H1 (cell line): ENCODE results near the gene GON4L. TPM values are rescaled to one million over a fixed set of nuclear protein-coding genes. Genes with fewer than 3 reads are reported as not detected.
"Not testable (repeated sequence)": the region's sequence is repeated elsewhere in the genome, so short reads cannot be mapped to it uniquely, and the experiment has no call there.

Experiments
- CTCF ChIA-PET: fragments of 300-600 bp; sonication (Branson Sonifier 250); formaldehyde crosslinking; loops from one replicate; lab custom pipeline; 2021; ENCODE audit not compliant: partially characterized antibody; lab: Charles Lee
- POLR2A ChIA-PET: fragments of 300-600 bp; sonication (Branson Sonifier 250); formaldehyde crosslinking; loops from one replicate; lab custom pipeline; 2021; ENCODE audit warnings: inconsistent platforms; ENCODE audit not compliant: partially characterized antibody; lab: Charles Lee
- DNase-seq, 2 experiments: peaks; one replicate each; pipeline versions ENCODE4 v3.0.0 to v3.0.0-alpha.2; 2010 to 2022; ENCODE audit warnings: low spot score in 2 of 2, low read depth in 1 of 2, mixed read lengths in 1 of 2
- FAIRE-seq: peaks from 2 replicates; lab custom pipeline; 2011; peaks lifted over from hg19 to GRCh38; lab: Jason Lieb, UNC
- H2AFZ ChIP-seq: 2 replicates; pipeline ENCODE4 v1.8.1; 2012; ENCODE audit warnings: low read length, inconsistent platforms
- H2AK5ac ChIP-seq: 2 replicates; pipeline ENCODE4 v1.6.1; 2013; ENCODE audit warnings: low read depth, low read length
- H2BK120ac ChIP-seq: replicated peaks from 2 replicates; pipeline ENCODE3; 2013; ENCODE audit warnings: low read depth, low read length, inconsistent platforms
- H2BK12ac ChIP-seq: 2 replicates; pipeline ENCODE4 v1.6.1; 2013; ENCODE audit warnings: low read depth, low read length
- H2BK15ac ChIP-seq: 2 replicates; pipeline ENCODE4 v1.6.1; 2013; ENCODE audit warnings: low read length
- H2BK20ac ChIP-seq: 2 replicates; pipeline ENCODE4 v1.6.1; 2013; ENCODE audit warnings: low read length
- H2BK5ac ChIP-seq: 2 replicates; pipeline ENCODE4 v1.6.1; 2013; ENCODE audit warnings: low read depth, low read length
- H3K14ac ChIP-seq: 2 replicates; pipeline ENCODE4 v1.6.1; 2013; ENCODE audit warnings: inconsistent platforms; ENCODE audit not compliant: insufficient read length
- H3K18ac ChIP-seq: 2 replicates; pipeline ENCODE4 v1.6.1; 2013; ENCODE audit warnings: low read length; ENCODE audit errors: extremely low read depth
- H3K23ac ChIP-seq: 2 replicates; pipeline ENCODE4 v1.6.1; 2013; ENCODE audit warnings: inconsistent platforms; ENCODE audit not compliant: insufficient read length
- H3K23me2 ChIP-seq: 2 replicates; pipeline ENCODE4 v1.6.1; 2013; ENCODE audit warnings: low read depth, low read length
- H3K27ac ChIP-seq: 2 replicates; pipeline ENCODE4 v1.6.1; 2011; ENCODE audit warnings: low read depth, low read length, inconsistent platforms
- H3K27me3 ChIP-seq, 4 experiments: replicated peaks in 1 of 4; 1 replicate in 1 of 4; 2 replicates in 3 of 4; pipeline versions ENCODE4 v1.6.1 to v1.8.1; 2011 to 2013; ENCODE audit warnings: low read length in 3 of 4, mild to moderate bottlenecking in 3 of 4, inconsistent platforms in 2 of 4, mixed read lengths in 2 of 4, moderate library complexity in 1 of 4; ENCODE audit not compliant: control insufficient read depth in 3 of 4, insufficient read depth in 3 of 4; ENCODE audit errors: extremely low read depth in 1 of 4
- H3K36me3 ChIP-seq, 4 experiments: 2 replicates each; pipeline versions ENCODE4 v1.6.1 to v1.8.1; 2011 to 2013; ENCODE audit warnings: mild to moderate bottlenecking in 4 of 4, low read length in 3 of 4, moderate library complexity in 2 of 4, control low read depth in 1 of 4, inconsistent platforms in 1 of 4; ENCODE audit not compliant: insufficient read depth in 4 of 4, control insufficient read depth in 2 of 4
- H3K4ac ChIP-seq: replicated peaks from 2 replicates; pipeline ENCODE3; 2013; ENCODE audit warnings: low read length, low read depth, mixed read lengths, inconsistent platforms; ENCODE audit not compliant: insufficient read length
- H3K4me1 ChIP-seq, 4 experiments: replicated peaks in 1 of 4; 1 replicate in 1 of 4; 2 replicates in 3 of 4; pipeline versions ENCODE4 v1.6.1 to v1.8.1; 2011 to 2013; ENCODE audit warnings: low read length in 3 of 4, inconsistent platforms in 2 of 4, mixed read lengths in 1 of 4; ENCODE audit not compliant: insufficient read depth in 4 of 4, control insufficient read depth in 3 of 4
- H3K4me2 ChIP-seq, 2 experiments: 2 replicates each; pipeline versions ENCODE4 v1.6.1 to v1.8.1; 2011 to 2013; ENCODE audit warnings: low read depth in 2 of 2, low read length in 2 of 2, control low read depth in 1 of 2, inconsistent platforms in 1 of 2, mild to moderate bottlenecking in 1 of 2; ENCODE audit not compliant: insufficient read depth in 1 of 2
- H3K4me3 ChIP-seq, 4 experiments: fragments of 200-600, 300-600 bp in 1 of 4; sonication (generic), shearing (Covaris generic), sonication (Bioruptor Twin) in 1 of 4; 2 replicates each; pipeline versions ENCODE4 v1.5.1 to v1.8.1; 2011 to 2016; ENCODE audit warnings: low read length in 4 of 4, low read depth in 3 of 4, control low read depth in 2 of 4, inconsistent platforms in 2 of 4, mild to moderate bottlenecking in 2 of 4, mixed read lengths in 1 of 4, moderate library complexity in 1 of 4; ENCODE audit not compliant: insufficient read depth in 2 of 4; ENCODE audit errors: extremely low read depth in 1 of 4
- H3K56ac ChIP-seq: replicated peaks from 2 replicates; pipeline ENCODE3; 2013; ENCODE audit warnings: low read depth, mild to moderate bottlenecking, mixed read lengths, low read length, inconsistent platforms; ENCODE audit not compliant: insufficient read length
- H3K79me1 ChIP-seq: 2 replicates; pipeline ENCODE4 v1.6.1; 2013; ENCODE audit warnings: low read depth, low read length, control low read depth
- H3K79me2 ChIP-seq, 2 experiments: 2 replicates each; pipeline versions ENCODE4 v1.6.1 to v1.8.1; 2012 to 2013; ENCODE audit warnings: low read length in 2 of 2, mild to moderate bottlenecking in 2 of 2, inconsistent platforms in 1 of 2; ENCODE audit not compliant: insufficient read depth in 2 of 2, control insufficient read depth in 1 of 2
- H3K9ac ChIP-seq, 4 experiments: replicated peaks in 1 of 4; 1 replicate in 1 of 4; 2 replicates in 3 of 4; pipeline versions ENCODE4 v1.6.1 to v1.8.1; 2011 to 2013; ENCODE audit warnings: low read depth in 3 of 4, low read length in 3 of 4, control low read depth in 2 of 4, mild to moderate bottlenecking in 2 of 4, moderate library complexity in 2 of 4, inconsistent platforms in 1 of 4; ENCODE audit errors: extremely low read depth in 1 of 4
- H3K9me3 ChIP-seq, 2 experiments: 2 replicates each; pipeline versions ENCODE4 v1.6.1 to v1.8.1; 2012 to 2013; ENCODE audit warnings: mild to moderate bottlenecking in 2 of 2, moderate library complexity in 2 of 2, control low read depth in 1 of 2, inconsistent platforms in 1 of 2, low read depth in 1 of 2, low read length in 1 of 2, mixed read lengths in 1 of 2; ENCODE audit not compliant: insufficient read depth in 2 of 2
- H4K20me1 ChIP-seq, 2 experiments: replicated peaks in 1 of 2; 2 replicates each; pipeline versions ENCODE3 to v1.8.1; 2011 to 2013; ENCODE audit warnings: inconsistent platforms in 2 of 2, low read length in 2 of 2, mild to moderate bottlenecking in 1 of 2; ENCODE audit not compliant: insufficient read depth in 2 of 2, control insufficient read depth in 1 of 2
- H4K5ac ChIP-seq: 2 replicates; pipeline ENCODE4 v1.6.1; 2013; ENCODE audit warnings: low read length, low read depth, mixed read lengths, inconsistent platforms; ENCODE audit not compliant: insufficient read length
- H4K8ac ChIP-seq: 2 replicates; pipeline ENCODE4 v1.8.0; 2013; ENCODE audit warnings: mild to moderate bottlenecking, moderate library complexity, low read length, inconsistent platforms; ENCODE audit not compliant: insufficient read depth; ENCODE audit errors: extremely low read depth
- H4K91ac ChIP-seq: replicated peaks from 2 replicates; pipeline ENCODE3; 2013; ENCODE audit warnings: low read length, mixed read lengths, inconsistent platforms; ENCODE audit not compliant: insufficient read length
- BACH1 ChIP-seq: IDR thresholded peaks from 2 replicates; pipeline ENCODE4 v1.6.1; 2012; ENCODE audit warnings: low read length, improper control_type of control experiment
- KDM5A ChIP-seq: fragments of 200-600 bp; IDR thresholded peaks from 2 replicates; pipeline ENCODE4 v1.7.1; 2012; ENCODE audit warnings: mild to moderate bottlenecking, low read length, inconsistent platforms, mixed read lengths
- SP4 ChIP-seq: IDR thresholded peaks from 2 replicates; pipeline ENCODE4 v1.6.1; 2012; ENCODE audit warnings: low read length, inconsistent platforms
- WGBS, 2 experiments: shearing (Covaris generic) in 1 of 2; methylation state at CpG; one replicate each; pipeline versions ENCODE4 v1.1.6 to v1.1.7; 2013 to 2015; ENCODE audit warnings: low lambda C conversion rate in 2 of 2, mixed read lengths in 2 of 2, inconsistent platforms in 1 of 2, low coverage in 1 of 2, missing lambda C conversion rate in 1 of 2; ENCODE audit not compliant: insufficient replicate concordance in 2 of 2, insufficient coverage in 1 of 2, insufficient read length in 1 of 2; ENCODE audit errors: extremely low coverage in 1 of 2, missing lambda C conversion rate in 1 of 2; 5-methylcytosine and 5-hydroxymethylcytosine counted together
- polyA plus RNA-seq, 7 experiments: library from polyadenylated mRNA; depleted of rRNA in 3 of 7; stranded (reverse) in 5 of 7; unstranded in 2 of 7; fragments of >200 nt in 5 of 7; fragments of 200-250 nt in 2 of 7; gene quantifications; 1 replicate in 5 of 7; 2 replicates in 1 of 7; 4 replicates in 1 of 7; pipeline versions ENCODE4 v1.2.1 to v1.2.3, GENCODE V29; 2011 to 2013; ENCODE audit warnings: missing spikeins in 2 of 7, mixed read lengths in 2 of 7
- total RNA-seq: library from RNA; stranded (reverse); fragmentation: NEBNext Ultra II Directional; extraction: Animal tissue kit (Norgen Biotek cat#: 25700); gene quantifications from 2 replicates; pipeline ENCODE4 v1.2.1, GENCODE V29; 2021

Gene GON4L
- total and polyA plus RNA-seq, 2 of the 8 experiments (the other 6 are each of a cell fraction or from before 2014, with no cell fraction given) = 26.2 to 52.1 TPM

DNA sequence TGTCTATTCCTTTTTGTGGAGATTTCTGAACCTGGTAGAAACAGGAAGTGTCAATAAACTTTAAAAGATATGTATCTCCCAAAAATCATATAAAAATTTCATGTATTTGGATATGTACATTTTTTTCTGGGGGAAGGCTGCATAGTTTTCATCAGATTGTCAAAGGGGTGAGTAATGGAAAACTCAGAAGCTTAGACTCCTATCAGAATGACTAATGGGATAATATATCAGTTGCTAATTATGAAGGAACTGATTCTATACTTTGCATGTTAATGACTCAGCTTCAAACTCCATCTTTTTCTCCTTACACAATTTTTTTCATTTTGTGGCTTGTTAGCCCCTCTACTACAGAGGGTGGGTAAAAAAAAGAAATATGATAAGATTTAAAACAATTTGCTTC lies 55.9 kb downstream of the GON4L start:
- FAIRE-seq = no peak
- Histone ChIP-seq H3K36me3 (peaks cover 11 to 27% (median 19%) of the 10 kb centered on the region in 4 experiments), H3K4me2 (no peak overlapping the region)

DNA sequence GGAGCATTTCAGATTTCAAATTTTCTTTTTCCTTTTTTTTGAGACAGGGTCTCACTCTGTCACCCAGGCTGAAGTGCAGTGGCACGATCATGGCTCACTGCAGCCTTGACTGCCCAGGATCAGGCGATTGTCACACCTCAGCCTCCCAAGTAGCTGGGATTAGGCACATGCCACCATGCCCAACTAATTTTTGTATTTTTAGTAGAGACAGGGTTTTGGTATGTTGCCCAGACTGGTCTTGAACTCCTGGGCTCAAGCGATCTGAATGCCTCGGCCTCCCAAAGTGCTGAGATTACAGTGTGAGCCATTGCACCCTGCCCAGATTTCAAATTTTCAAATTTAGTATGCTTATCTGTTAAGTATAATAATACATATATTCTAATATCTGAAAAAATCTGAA lies 61.4 kb downstream of the GON4L start:
- H2BK12ac ChIP-seq, H3K4me1 ChIP-seq, H3K27me3 ChIP-seq, H3K9ac ChIP-seq, FAIRE-seq, H3K9me3 ChIP-seq, H4K8ac ChIP-seq, POLR2A ChIA-PET, H3K23ac ChIP-seq, H3K4me2 ChIP-seq, H4K20me1 ChIP-seq, H3K18ac ChIP-seq, H2BK120ac ChIP-seq, H3K14ac ChIP-seq, H3K4me3 ChIP-seq, H4K5ac ChIP-seq, H2BK5ac ChIP-seq, H2BK15ac ChIP-seq, H2AK5ac ChIP-seq, H3K23me2 ChIP-seq, H3K4ac ChIP-seq, H3K79me1 ChIP-seq, H3K56ac ChIP-seq, DNase-seq, H3K27ac ChIP-seq, H3K79me2 ChIP-seq, H4K91ac ChIP-seq, H2BK20ac ChIP-seq, H2AFZ ChIP-seq, CTCF ChIA-PET: not testable (repeated sequence)
- 94% methylated on average over 4 of the region's 4 CpGs; no CpG with 5 or more reads in 1 of the 2 experiments for WGBS, 2 experiments
- peaks cover 5 to 24% (median 17%) of the 10 kb centered on the region in 4 experiments; a peak in 7 of 8 replicates for H3K36me3 ChIP-seq

More for the DNA sequence above, 55.9 kb downstream of the GON4L start:
- Histone ChIP-seq H3K4me3 (no peak overlapping the region), H3K18ac (no peak overlapping the region), H4K5ac (no peak overlapping the region), H2BK120ac (no peak overlapping the region), H3K79me1 (no peaks in the 10 kb centered on the region; the same call in 1 of the 2 replicates), H2BK12ac (no peak overlapping the region), H4K20me1 (no peaks in the 10 kb centered on the region), H3K4ac (no peak overlapping the region), H3K14ac (no peak overlapping the region), H3K4me1 (no peaks in the 10 kb centered on the region), H3K23me2 (no peaks in the 10 kb centered on the region), H3K27ac (no peak overlapping the region), H3K79me2 (no peaks in the 10 kb centered on the region), H2BK15ac (no peak overlapping the region), H3K27me3 (no peaks in the 10 kb centered on the region), H3K23ac (no peak overlapping the region), H4K91ac (no peak overlapping the region), H3K9ac (no peak overlapping the region), H2BK20ac (no peak overlapping the region), H2BK5ac (no peak overlapping the region), H4K8ac (no peak overlapping the region), H2AFZ (no peak overlapping the region), H2AK5ac (no peak overlapping the region), H3K9me3 (no peaks in the 10 kb centered on the region), H3K56ac (no peak overlapping the region)
- ChIA-PET POLR2A (no interaction called here), CTCF (no interaction called here)
- no peak for DNase-seq
- TF ChIP-seq BACH1 = no peak
- no peak for TF ChIP-seq KDM5A
- TF ChIP-seq SP4 = no peak
